ENCODE results near the gene TSPAN9.
A peak's percentile ranks its signal among the peaks of the same experiment; 100 is the strongest.
"Not testable (repeated sequence)": the region's sequence is repeated elsewhere in the genome, so short reads cannot be mapped to it uniquely, and the experiment has no call there.

Gene TSPAN9

DNA sequence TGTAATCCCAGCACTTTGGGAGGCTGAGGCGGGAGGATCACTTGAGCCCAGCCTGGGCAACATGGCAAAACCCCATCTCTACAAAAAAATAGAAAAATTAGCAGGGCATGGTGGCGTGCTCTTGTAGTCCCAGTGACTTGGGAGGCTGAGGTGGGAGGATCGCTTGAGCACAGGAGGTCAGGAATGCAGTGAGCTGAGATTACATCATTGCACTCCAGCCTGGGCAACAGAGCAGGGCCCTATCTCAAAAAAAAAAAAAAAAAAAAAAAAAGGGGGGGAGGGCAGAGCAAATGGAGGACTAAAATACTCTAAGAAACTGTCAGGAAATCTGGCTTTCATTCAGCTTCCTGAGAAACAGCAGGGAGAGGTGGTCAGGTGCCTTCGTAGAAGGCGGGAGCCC, 31.7 kb upstream of the TSPAN9 start:
- DNase-seq: no peak

DNA sequence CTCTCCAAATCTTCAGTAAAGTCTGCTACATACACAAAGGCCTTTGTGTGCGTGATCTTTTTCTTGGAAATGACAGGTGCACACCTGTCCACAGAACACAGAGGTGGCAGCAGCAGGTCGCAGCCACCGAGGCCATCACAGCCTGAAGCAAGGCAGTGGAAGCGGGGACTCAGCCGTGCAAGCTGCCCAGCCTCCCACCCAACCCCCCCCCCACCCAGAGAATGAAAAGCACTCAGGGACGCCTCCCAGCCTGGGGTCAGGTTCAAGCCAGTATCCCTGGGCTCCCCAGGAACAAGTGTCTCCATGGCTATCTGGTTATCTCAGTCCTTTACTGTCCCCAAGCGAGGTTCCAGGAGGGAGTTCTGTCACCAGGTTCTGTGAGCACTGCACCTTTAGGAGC, 31.2 kb upstream of the TSPAN9 start:
- no peak for DNase-seq

GRCh38 chr12:3046441-3047200, 30.6 kb upstream of the TSPAN9 start:
- no peak for DNase-seq

- no peak for DNase-seq
Observed at GRCh38 chr12:3047961-3048360, 29.2 kb upstream of the TSPAN9 start.

DNA sequence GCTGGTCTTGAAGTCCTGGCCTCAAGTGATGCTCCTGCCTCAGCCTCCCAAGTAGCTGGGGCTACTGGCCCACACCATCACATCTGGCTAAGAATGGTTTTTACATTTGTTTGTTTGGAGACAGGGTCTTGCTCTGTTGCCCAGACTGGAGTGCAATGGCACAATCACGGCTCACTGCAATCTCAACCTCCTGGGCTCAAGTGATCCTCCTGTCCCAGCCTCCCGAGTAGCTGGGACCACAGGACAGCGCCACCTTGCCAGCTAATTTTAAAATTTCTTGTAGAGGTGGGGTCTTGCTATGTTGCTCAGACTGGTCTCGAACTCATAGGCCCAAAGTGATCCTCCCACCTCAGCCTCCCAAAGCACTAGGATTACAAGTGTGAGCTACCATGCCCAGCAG, 28.6 kb upstream of the TSPAN9 start:
- DNase-seq: no peak

- DNase-seq: no peak
Observed at GRCh38 chr12:3049176-3049575, 28.0 kb upstream of the TSPAN9 start.

DNA sequence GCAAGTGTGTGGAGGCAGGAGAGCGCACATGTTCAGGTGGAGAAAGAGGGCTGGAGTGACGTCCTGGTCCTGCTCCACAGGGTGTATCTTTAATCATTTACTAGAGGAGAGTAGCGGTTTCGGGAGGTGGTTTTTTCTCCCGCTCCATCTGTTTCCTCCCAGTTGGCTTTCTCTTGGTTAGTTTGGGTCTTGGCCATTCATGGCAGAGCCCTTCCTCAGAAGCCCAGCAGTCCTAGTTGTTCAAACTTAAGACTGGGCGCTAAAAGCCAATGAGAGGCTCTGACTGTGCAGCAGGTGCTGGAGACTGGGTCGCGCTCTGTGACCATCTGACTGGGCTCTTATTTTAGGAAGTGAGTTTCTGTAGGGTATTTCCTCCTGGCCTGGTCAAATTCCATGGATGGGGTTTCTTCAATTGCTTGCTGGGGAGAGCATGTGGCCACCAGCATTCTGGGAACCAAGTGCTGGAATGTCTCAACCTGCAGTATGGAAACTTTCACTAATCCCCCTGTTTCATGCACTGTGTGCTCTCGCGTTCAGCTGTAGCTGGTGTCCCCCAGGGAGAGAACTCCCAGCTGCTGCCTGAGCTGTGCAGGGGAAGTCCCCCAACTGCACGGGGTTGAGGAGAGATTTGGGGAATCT, 27.4 kb upstream of the TSPAN9 start:
- no peak for DNase-seq

DNA sequence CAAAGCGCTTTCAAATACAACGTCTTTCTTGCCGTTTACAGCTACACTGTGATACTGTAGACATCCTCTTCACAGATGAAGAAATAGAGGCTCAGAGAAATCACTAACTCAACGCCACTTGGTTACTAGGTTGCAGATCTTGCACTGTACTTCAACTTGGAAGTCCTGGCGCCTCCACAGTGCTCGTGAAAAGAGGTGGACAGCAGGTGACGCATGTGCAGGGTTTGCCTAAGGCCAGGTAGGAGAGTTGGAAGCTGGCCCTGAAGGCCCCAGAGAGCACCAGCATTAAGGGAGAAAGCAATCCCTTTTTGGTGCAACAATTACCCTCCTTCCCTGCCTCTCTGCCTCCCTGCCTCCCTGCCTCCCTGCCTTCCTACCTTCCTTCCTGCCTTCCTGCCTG, 22.8 kb upstream of the TSPAN9 start:
- DNase-seq: no peak

GRCh38 chr12:3055026-3055703, 22.0 kb upstream of the TSPAN9 start:
- DNase-seq: no peak

DNA sequence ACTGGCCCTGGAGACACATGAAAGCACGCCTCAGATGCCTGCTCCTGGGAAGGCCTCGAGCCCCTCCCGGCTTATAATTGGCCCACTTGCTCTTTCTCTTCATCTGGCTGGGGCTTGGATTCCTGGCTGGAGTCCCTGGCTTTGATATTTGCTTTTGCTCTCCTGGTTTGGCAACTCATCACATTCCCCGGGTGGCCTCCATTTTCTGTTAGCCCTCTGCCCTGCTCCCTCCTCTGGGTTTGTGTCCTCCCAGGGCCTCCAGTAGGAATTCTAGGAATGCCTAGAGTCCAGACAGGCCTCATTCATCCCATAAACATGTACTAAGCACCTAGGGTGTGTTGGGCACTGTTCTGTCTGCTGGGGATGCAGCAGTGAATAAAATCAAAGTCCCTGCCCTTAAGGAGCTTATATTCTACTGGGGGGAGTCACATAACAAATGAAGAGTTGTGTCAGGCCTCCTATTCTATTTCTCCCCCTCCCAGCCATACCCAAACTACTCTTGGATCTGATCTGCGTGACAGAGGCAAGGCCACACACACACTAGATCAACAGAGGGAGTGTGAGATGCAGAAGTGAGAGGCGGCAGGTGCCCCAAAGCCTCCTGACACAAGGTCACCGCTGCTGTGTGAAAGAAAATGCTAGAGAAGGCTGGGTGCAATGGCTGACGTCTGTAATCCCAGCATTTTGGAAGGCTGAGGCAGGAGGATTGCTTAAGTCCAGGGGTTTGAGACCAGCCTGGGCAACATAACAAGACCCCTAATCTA, 21.3 kb upstream of the TSPAN9 start:
- DNase-seq: no peak

- DNase-seq: no peak
Observed at GRCh38 chr12:3061059-3061458, 16.1 kb upstream of the TSPAN9 start.

- DNase-seq: no peak
Observed at GRCh38 chr12:3061501-3062215, 15.5 kb upstream of the TSPAN9 start.

- no peak for DNase-seq
Observed at GRCh38 chr12:3065300-3065699, 11.9 kb upstream of the TSPAN9 start.

- DNase-seq: not testable (repeated sequence)
Observed at GRCh38 chr12:3065846-3066245, 11.3 kb upstream of the TSPAN9 start.

DNA sequence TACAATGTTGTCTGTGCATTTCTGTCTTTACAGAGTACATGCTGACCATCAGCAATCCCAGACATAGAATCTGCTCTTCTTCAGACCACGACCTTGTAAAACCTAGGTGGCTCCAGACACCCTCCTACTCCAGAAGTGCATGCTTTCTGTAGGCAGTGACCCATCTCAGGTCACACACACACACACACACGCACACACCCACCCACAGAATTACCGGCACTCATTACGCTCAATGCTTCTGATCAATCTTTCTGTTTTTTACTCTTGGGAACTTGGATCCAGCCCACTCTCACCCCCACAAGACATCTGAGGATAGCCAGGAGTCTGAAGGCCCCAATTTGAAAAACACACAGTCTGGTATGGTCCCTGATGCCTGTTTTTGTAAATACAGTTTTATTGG, 7.5 kb upstream of the TSPAN9 start:
- no peak for DNase-seq

- no peak for DNase-seq
Observed at GRCh38 chr12:3071107-3071506, 6.1 kb upstream of the TSPAN9 start.

DNA sequence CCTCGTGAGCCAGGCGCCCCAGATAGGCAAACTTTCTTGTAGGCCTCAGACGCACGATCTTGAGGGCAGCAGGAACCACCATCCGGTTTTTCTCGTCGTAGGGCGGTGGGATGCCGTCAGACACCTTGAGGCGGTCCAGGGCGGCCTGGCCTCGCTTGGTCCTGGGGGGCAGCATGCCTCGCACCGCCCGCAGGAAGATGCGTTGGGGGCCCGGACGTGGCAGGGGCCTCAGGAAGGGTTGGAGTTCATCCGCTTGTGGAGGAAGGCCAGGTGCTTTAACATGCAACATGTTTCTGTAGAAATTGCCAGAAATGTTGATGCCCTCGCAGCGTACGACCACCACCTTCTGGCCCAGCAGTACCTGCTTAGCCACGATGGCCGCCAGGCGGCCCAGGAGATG, 5.5 kb upstream of the TSPAN9 start:
- no peak for DNase-seq

DNA sequence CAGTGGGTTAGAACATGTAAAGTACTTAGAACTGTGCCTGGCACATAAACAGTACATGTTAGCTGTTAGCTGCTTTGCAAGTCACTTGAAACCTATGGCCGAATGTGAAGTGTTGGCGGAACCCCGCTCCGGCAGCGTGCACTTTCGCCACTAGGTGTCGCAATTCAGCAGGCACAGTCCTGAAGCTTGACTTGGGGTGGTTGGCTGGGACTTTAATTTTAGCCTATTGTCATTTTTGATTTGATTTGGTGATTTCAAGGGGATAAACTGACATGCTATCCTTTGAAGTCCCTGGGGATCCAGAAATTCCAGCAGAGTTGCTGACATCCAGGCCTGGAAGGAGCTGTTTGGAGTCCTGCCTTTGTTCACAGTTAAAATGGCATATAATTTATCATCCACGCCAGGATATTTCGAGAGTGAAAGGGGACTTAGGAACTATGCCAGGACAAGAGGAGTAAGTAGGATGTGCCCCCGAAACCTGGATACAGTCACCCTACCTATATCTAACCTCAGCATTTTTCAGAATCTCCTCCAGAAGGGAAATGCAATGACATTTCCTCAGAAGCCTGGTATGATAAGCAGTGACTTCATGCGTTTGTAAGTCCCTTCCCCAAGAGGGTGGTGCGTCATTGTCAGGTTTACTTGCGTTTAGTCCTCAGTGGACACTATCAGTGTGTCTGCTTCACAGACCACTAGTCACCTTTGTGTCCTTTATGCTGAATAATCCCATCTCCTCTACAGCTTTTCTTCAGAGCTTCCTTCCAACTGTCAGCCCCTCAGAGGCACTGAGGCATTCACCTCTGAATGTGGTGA, 3.5 kb upstream of the TSPAN9 start:
- DNase-seq: peak; percentile 90

- DNase-seq: no peak
Observed at GRCh38 chr12:3075315-3075714, 1.9 kb upstream of the TSPAN9 start.

DNA sequence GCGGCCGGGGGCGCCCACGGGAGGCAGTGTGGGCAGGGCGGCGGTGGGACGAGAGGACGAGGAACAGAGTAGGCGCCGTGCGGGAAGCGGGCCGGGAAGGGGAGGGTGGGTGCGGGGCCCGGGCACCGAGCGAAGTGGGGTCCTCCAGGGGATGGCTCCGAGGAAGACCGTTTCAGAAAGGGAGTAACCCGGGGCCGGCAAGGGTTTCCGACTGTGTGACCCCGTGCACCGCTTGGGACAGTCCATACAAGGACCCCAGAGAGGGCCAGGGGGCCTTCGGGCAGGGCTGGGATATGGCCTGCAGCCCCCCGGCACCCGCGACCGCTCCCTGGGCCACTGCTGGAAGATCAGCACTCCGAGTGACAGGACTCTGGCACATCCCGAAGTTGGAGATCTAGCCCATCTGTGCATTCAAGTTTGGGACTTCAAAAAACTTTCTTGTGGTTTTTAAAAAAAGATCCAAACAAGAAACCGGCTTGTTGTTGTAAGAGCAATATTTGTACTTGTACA, 448 bp downstream of the TSPAN9 start:
- peak; percentile 32 for DNase-seq

GRCh38 chr12:3078086-3078820, 1.1 kb downstream of the TSPAN9 start:
- DNase-seq: no peak

Measured in CD4-positive, alpha-beta T cell treated with Interleukin-17A for 4 hours (primary cell).